SK-N-SH (cell line): ENCODE data around the gene S1PR3. TPM values are rescaled to one million over a fixed set of nuclear protein-coding genes. Genes with fewer than 3 reads are reported as not detected.

Experiments
- CTCF ChIA-PET: fragments of 300-600, 350-600 bp; formaldehyde crosslinking; extraction: SDS; loops from one replicate; lab custom pipeline; 2021; lab: Yijun Ruan, JAX
- POLR2A ChIA-PET: fragments of 350-600 bp; sonication (Branson Sonifier 250); formaldehyde crosslinking; extraction: SDS; loops from one replicate; lab custom pipeline; 2020; ENCODE audit warnings: antibody characterized with exemption, inconsistent platforms; lab: Yijun Ruan, JAX
- DNase-seq: peaks from one replicate; pipeline ENCODE4 v3.0.0; 2012
- H2AFZ ChIP-seq: fragments of 200-600 bp; sonication (generic); 2 replicates; pipeline ENCODE4 v1.8.1; 2016; ENCODE audit warnings: antibody characterized with exemption, mild to moderate bottlenecking, low read depth
- H3F3A ChIP-seq: fragments of 200-600 bp; sonication (generic); replicated peaks from 2 replicates; pipeline ENCODE3; 2016; ENCODE audit warnings: antibody characterized with exemption, mild to moderate bottlenecking; ENCODE audit not compliant: insufficient read depth
- H3K27ac ChIP-seq, 2 experiments: fragments of 200-500 bp in 1 of 2; fragments of 200-600 bp in 1 of 2; sonication (Bioruptor generic) in 1 of 2; sonication (generic), shearing (Covaris generic) in 1 of 2; 2 replicates each; pipeline versions ENCODE4 v1.5.1 to v1.6.1; 2014 to 2016; ENCODE audit warnings: low read depth in 2 of 2, inconsistent platforms in 1 of 2, low read length in 1 of 2, mild to moderate bottlenecking in 1 of 2, mixed read lengths in 1 of 2
- H3K27me3 ChIP-seq: fragments of 200-600 bp; sonication (generic), shearing (Covaris generic); 2 replicates; pipeline ENCODE4 v1.6.1; 2016; ENCODE audit warnings: mixed run types; ENCODE audit not compliant: insufficient read depth
- H3K36me3 ChIP-seq, 2 experiments: fragments of 200-500 bp in 1 of 2; fragments of 200-600 bp in 1 of 2; sonication (Bioruptor generic) in 1 of 2; sonication (generic) in 1 of 2; replicated peaks in 1 of 2; 2 replicates each; pipeline versions ENCODE3 to v1.5.1; 2014 to 2016; ENCODE audit warnings: low read length in 1 of 2, mild to moderate bottlenecking in 1 of 2; ENCODE audit not compliant: insufficient read depth in 2 of 2, control insufficient read depth in 1 of 2
- H3K4me1 ChIP-seq, 2 experiments: fragments of 200-500 bp in 1 of 2; fragments of 200-600 bp in 1 of 2; sonication (Bioruptor generic) in 1 of 2; sonication (generic), shearing (Covaris generic) in 1 of 2; 2 replicates each; pipeline versions ENCODE4 v1.5.1 to v1.6.1; 2014 to 2016; ENCODE audit warnings: low read depth in 1 of 2, low read length in 1 of 2, mixed run types in 1 of 2; ENCODE audit not compliant: insufficient read depth in 2 of 2, control insufficient read depth in 1 of 2
- H3K4me2 ChIP-seq: fragments of 200-600 bp; sonication (generic), shearing (Covaris generic); 2 replicates; pipeline ENCODE4 v1.6.1; 2017; ENCODE audit warnings: mixed run types
- H3K4me3 ChIP-seq, 2 experiments: fragments of 200-500 bp in 1 of 2; fragments of 200-600 bp in 1 of 2; sonication (Bioruptor generic) in 1 of 2; sonication (generic), shearing (Covaris generic) in 1 of 2; 2 replicates each; pipeline versions ENCODE4 v1.5.1 to v1.8.1; 2014 to 2016; ENCODE audit warnings: low read depth in 2 of 2, inconsistent platforms in 1 of 2, low read length in 1 of 2, mild to moderate bottlenecking in 1 of 2, mixed read lengths in 1 of 2, moderate library complexity in 1 of 2
- H3K79me2 ChIP-seq: fragments of 200-600 bp; sonication (generic); 2 replicates; pipeline ENCODE4 v1.8.1; 2017; ENCODE audit warnings: mild to moderate bottlenecking; ENCODE audit not compliant: insufficient read depth
- H3K9ac ChIP-seq: fragments of 200-600 bp; sonication (generic); 2 replicates; pipeline ENCODE4 v1.6.1; 2017; ENCODE audit warnings: mixed run types
- H3K9me2 ChIP-seq: fragments of 200-600 bp; sonication (generic); 2 replicates; pipeline ENCODE4 v1.6.1; 2017; ENCODE audit warnings: mixed run types
- H3K9me3 ChIP-seq: fragments of 200-600 bp; sonication (generic); 2 replicates; pipeline ENCODE4 v1.6.1; 2017; ENCODE audit warnings: mixed run types, mild to moderate bottlenecking, moderate library complexity
- H4K20me1 ChIP-seq: fragments of 200-600 bp; sonication (generic); 2 replicates; pipeline ENCODE4 v1.6.1; 2017; ENCODE audit warnings: mild to moderate bottlenecking, mixed run types; ENCODE audit not compliant: insufficient read depth
- EZH2phosphoT487 ChIP-seq: fragments of 200-600 bp; sonication (generic); IDR thresholded peaks from 2 replicates; pipeline ENCODE4 v1.6.1; 2017; ENCODE audit warnings: low read depth, mixed run types, mild to moderate bottlenecking, antibody characterized with exemption, moderate library complexity, borderline replicate concordance
- GABPA ChIP-seq: IDR thresholded peaks from 2 replicates; pipeline ENCODE4 v1.4.0; 2012; ENCODE audit warnings: low read depth, mild to moderate bottlenecking
- GATA2 ChIP-seq: sonication (generic); formaldehyde crosslinking; IDR thresholded peaks from 2 replicates; pipeline ENCODE4 v1.5.0; 2020; ENCODE audit warnings: mild to moderate bottlenecking, missing genetic modification reagents
- NFIC ChIP-seq: IDR thresholded peaks from 2 replicates; pipeline ENCODE4 v1.4.0; 2012; ENCODE audit warnings: borderline replicate concordance
- NRF1 ChIP-seq: IDR thresholded peaks from 2 replicates; pipeline ENCODE4 v1.6.1; 2012; ENCODE audit warnings: low read depth, mild to moderate bottlenecking, low read length
- POLR2AphosphoS5 ChIP-seq: IDR thresholded peaks from 2 replicates; pipeline ENCODE4 v1.6.1; 2012; ENCODE audit warnings: low read depth, low read length
- SMC3 ChIP-seq: IDR thresholded peaks from 2 replicates; pipeline ENCODE4 v1.6.1; 2012; ENCODE audit warnings: low read depth, low read length, improper control_type of control experiment
- TCF12 ChIP-seq: IDR thresholded peaks from 2 replicates; pipeline ENCODE4 v1.4.0; 2012
- WGBS: methylation state at CpG from one replicate; pipeline ENCODE4 v1.1.6; 2017; ENCODE audit warnings: low lambda C conversion rate; 5-methylcytosine and 5-hydroxymethylcytosine counted together
- polyA plus RNA-seq, 3 experiments: library from polyadenylated mRNA; depleted of rRNA; stranded (reverse); fragments of >200 nt; gene quantifications; 2 replicates each; pipeline ENCODE4 v1.2.3, GENCODE V29; 2012
- TF ChIP-seq, protein P1 (sequence below): IDR thresholded peaks from 2 replicates; pipeline ENCODE4 v1.4.0; 2012; ENCODE audit warnings: low read depth
- TF ChIP-seq, protein P2 (sequence below): IDR thresholded peaks from 2 replicates; pipeline ENCODE4 v1.6.1; 2012; ENCODE audit warnings: mild to moderate bottlenecking, low read depth, low read length, moderate library complexity

The S1PR3 gene
- polyA plus RNA-seq, 1 of the 3 experiments (the other 2 are of a cell fraction), result 2.5 TPM

DNA sequence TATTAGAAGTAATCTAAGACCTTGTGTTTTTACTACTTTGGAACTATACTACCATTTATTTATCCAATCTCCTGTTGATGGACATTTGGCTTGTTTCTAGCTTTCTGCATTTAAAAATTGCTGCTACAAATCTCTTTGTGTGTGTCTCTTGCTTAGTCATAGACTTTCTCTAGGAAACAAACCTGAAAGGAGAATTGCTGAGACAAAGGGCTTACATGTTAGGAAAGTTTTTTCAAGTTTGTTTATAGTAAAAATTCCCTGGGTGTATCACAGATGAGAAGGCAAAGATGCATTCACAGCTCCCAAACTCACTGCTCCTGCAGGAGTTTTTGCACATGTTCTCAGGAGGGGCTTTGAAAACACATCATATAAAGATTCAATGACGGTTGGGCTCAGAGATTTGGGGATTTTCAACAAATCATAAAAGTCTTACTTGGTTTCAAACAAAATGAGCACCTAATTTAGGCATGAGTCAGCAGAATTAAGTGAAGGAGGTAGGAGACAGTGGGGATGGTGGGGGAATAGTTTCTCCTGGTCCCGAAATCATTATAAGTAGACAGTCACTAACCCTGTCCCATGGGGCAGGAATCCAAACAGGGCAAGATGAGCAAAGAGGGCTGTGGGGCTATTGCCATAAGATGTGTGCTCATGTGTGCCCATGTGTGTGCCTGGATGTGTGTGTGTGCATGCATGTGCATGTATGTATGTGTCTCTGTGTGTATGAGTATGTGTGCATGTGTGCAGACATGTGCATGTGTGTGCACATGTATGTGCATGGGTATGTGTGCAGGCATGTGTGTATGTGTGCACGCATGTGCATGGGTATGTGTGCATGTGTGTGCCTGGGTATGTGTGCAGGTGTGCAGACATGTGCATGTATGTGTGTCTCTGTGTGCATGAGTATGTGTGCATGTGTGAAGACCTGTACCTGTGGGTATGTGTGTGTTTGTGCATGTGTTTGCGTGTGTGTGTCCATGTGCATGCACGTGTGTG is 43.4 kb upstream of the S1PR3 start:
- DNase-seq, result no peak
- peaks cover 4 to 20% of the 10 kb centered on the region in 2 experiments; a peak in 2 of 4 replicates for H3K4me1 ChIP-seq
- no peaks in the 10 kb centered on the region for H3F3A ChIP-seq
- H3K36me3 ChIP-seq, result no peaks in the 10 kb centered on the region
- POLR2A ChIA-PET, result no interaction called here
- 28% methylated on average over 5 of the region's 5 CpGs for WGBS
- H3K9ac ChIP-seq, result no peak overlapping the region
- TF ChIP-seq EZH2phosphoT487, result no peak
- no peak for TF ChIP-seq SMC3
- TF ChIP-seq GABPA, result no peak
- TF ChIP-seq POLR2AphosphoS5, result no peak
- no peak for TF ChIP-seq NFIC
- TF ChIP-seq, protein P1, sequence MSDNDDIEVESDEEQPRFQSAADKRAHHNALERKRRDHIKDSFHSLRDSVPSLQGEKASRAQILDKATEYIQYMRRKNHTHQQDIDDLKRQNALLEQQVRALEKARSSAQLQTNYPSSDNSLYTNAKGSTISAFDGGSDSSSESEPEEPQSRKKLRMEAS, result no peak
- no peak for TF ChIP-seq TCF12
- no peak for TF ChIP-seq NRF1
- H2AFZ ChIP-seq, result no peak overlapping the region
- H3K4me3 ChIP-seq, result no peak overlapping the region
- CTCF ChIA-PET, result no interaction called here
- H3K27ac ChIP-seq, result no peak overlapping the region
- H3K9me3 ChIP-seq, result no peaks in the 10 kb centered on the region
- no peaks in the 10 kb centered on the region for H3K27me3 ChIP-seq
- H3K79me2 ChIP-seq, result no peaks in the 10 kb centered on the region
- H4K20me1 ChIP-seq, result no peaks in the 10 kb centered on the region
- H3K9me2 ChIP-seq, result no peaks in the 10 kb centered on the region
- no peak overlapping the region for H3K4me2 ChIP-seq

DNA sequence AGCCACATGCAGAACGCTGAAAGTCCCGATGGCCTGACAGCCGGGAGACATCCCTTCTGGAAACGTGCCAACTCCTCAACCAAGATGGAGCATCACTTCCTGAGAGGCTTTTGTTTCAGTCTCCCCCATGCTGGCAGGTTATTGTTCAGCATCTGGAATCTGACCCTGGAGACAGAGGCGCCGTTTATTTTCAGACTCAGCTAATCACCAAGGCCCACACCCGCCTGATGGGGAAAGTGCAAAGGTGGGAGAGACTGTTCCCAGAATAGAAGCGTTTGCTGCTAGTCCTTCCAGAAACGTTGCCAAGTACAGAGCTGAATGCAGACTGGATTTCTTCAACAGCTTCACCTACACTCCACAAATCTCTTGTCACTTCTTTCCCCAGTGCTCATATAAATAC is 41.8 kb upstream of the S1PR3 start:
- Histone ChIP-seq H4K20me1 (no peaks in the 10 kb centered on the region), H3K36me3 (no peaks in the 10 kb centered on the region), H3K4me1 (peaks cover 9 to 23% of the 10 kb centered on the region in 2 experiments; a peak in 2 of 4 replicates), H3K9me3 (no peaks in the 10 kb centered on the region), H3K9ac (no peak overlapping the region), H3K4me3 (no peak overlapping the region), H3K9me2 (no peaks in the 10 kb centered on the region), H3K27ac (no peak overlapping the region), H3K79me2 (no peaks in the 10 kb centered on the region), H3K27me3 (no peaks in the 10 kb centered on the region), H3K4me2 (no peak overlapping the region), H3F3A (no peaks in the 10 kb centered on the region), H2AFZ (no peak overlapping the region)
- WGBS, result 52% methylated on average over 9 of the region's 9 CpGs
- no peak for DNase-seq
- POLR2A ChIA-PET, result no interaction called here
- CTCF ChIA-PET, result interaction anchor here (1.3 kb wide), 1 partner anchor 11 kb away, joined by 3 read pairs; no protein-coding TSS in a partner anchor
- TF ChIP-seq, protein P2, sequence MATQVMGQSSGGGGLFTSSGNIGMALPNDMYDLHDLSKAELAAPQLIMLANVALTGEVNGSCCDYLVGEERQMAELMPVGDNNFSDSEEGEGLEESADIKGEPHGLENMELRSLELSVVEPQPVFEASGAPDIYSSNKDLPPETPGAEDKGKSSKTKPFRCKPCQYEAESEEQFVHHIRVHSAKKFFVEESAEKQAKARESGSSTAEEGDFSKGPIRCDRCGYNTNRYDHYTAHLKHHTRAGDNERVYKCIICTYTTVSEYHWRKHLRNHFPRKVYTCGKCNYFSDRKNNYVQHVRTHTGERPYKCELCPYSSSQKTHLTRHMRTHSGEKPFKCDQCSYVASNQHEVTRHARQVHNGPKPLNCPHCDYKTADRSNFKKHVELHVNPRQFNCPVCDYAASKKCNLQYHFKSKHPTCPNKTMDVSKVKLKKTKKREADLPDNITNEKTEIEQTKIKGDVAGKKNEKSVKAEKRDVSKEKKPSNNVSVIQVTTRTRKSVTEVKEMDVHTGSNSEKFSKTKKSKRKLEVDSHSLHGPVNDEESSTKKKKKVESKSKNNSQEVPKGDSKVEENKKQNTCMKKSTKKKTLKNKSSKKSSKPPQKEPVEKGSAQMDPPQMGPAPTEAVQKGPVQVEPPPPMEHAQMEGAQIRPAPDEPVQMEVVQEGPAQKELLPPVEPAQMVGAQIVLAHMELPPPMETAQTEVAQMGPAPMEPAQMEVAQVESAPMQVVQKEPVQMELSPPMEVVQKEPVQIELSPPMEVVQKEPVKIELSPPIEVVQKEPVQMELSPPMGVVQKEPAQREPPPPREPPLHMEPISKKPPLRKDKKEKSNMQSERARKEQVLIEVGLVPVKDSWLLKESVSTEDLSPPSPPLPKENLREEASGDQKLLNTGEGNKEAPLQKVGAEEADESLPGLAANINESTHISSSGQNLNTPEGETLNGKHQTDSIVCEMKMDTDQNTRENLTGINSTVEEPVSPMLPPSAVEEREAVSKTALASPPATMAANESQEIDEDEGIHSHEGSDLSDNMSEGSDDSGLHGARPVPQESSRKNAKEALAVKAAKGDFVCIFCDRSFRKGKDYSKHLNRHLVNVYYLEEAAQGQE, result no peak
- peak; percentile 16; the same call in 1 of the 2 replicates for TF ChIP-seq NFIC
- TF ChIP-seq EZH2phosphoT487, result no peak
- no peak for TF ChIP-seq GATA2 (CRISPR knock-in tag)
- TF ChIP-seq, all 33 proteins: peak for 1
